Measurements from ENCODE around the gene ZNHIT6.

Gene ZNHIT6

DNA sequence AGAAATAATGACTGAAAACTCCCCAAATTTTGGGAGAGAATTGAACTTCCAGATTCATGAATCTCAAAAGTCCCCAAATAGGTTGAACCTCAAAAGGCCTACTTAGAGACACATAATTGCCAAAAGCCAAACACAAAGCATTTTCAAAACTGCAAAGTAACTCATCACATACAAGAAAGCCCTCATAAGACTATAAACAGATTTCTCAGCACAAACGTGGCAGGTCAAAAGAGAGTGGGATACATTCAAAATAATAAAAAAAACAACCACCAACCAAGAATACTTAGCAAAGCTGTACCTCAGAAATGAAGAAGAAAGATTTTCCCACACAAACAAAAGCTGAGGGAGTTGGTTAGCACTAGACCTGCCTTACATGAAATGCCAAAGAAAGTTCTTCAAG lies 69.8 kb downstream of the ZNHIT6 start (continued):
- TF ChIP-seq TOX (CRISPR knock-in tag; IDR thresholded peaks at IDR 0.05; ENCODE audit: borderline replicate concordance) (no peak), ZNF8 (CRISPR knock-in tag; IDR thresholded peaks at IDR 0.05) (no peak), ZNF70 (CRISPR knock-in tag; IDR thresholded peaks at IDR 0.05) (no peak), ZFP30 (CRISPR knock-in tag; IDR thresholded peaks at IDR 0.05) (no peak)

DNA sequence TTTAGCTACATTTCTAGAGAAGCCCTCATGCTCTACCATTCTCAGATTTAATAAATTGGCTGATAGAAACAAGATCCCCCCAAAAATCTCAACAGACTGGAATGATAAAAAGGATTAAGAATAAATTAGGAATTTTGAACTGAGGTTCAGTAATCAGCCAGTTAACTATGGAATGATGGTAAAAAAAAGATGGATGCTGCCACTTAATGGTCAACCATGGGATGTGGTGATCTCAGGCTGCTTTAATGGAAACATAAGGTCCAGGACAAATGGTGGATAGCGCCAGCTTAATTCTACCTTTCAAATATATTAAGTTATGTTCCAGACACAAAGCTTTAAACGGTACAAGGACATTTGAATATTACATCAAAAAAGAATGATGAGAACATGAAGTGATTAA lies 77.7 kb downstream of the ZNHIT6 start:
- TF ChIP-seq CSDC2 (CRISPR knock-in tag; IDR thresholded peaks at IDR 0.05) (no peak), TCF4 (CRISPR knock-in tag; IDR thresholded peaks at IDR 0.05; ENCODE audit: borderline replicate concordance) (no peak), ZFP30 (CRISPR knock-in tag; IDR thresholded peaks at IDR 0.05) (no peak), ESRRG (CRISPR knock-in tag; IDR thresholded peaks at IDR 0.05) (no peak), TOX (CRISPR knock-in tag; IDR thresholded peaks at IDR 0.05; ENCODE audit: borderline replicate concordance) (no peak), ZC3H10 (CRISPR knock-in tag; IDR thresholded peaks at IDR 0.05) (no peak), OSR1 (CRISPR knock-in tag; IDR thresholded peaks at IDR 0.05) (no peak)
- TF ChIP-seq, protein P1, sequence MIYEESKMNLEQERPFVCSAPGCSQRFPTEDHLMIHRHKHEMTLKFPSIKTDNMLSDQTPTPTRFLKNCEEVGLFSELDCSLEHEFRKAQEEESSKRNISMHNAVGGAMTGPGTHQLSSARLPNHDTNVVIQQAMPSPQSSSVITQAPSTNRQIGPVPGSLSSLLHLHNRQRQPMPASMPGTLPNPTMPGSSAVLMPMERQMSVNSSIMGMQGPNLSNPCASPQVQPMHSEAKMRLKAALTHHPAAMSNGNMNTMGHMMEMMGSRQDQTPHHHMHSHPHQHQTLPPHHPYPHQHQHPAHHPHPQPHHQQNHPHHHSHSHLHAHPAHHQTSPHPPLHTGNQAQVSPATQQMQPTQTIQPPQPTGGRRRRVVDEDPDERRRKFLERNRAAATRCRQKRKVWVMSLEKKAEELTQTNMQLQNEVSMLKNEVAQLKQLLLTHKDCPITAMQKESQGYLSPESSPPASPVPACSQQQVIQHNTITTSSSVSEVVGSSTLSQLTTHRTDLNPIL (CRISPR knock-in tag; IDR thresholded peaks at IDR 0.05; ENCODE audit: low read depth), result no peak
- TF ChIP-seq, protein P2, sequence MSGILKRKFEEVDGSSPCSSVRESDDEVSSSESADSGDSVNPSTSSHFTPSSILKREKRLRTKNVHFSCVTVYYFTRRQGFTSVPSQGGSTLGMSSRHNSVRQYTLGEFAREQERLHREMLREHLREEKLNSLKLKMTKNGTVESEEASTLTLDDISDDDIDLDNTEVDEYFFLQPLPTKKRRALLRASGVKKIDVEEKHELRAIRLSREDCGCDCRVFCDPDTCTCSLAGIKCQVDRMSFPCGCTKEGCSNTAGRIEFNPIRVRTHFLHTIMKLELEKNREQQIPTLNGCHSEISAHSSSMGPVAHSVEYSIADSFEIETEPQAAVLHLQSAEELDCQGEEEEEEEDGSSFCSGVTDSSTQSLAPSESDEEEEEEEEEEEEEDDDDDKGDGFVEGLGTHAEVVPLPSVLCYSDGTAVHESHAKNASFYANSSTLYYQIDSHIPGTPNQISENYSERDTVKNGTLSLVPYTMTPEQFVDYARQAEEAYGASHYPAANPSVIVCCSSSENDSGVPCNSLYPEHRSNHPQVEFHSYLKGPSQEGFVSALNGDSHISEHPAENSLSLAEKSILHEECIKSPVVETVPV (CRISPR knock-in tag; IDR thresholded peaks at IDR 0.05), result no peak
- ATAC-seq, result no peak

DNA sequence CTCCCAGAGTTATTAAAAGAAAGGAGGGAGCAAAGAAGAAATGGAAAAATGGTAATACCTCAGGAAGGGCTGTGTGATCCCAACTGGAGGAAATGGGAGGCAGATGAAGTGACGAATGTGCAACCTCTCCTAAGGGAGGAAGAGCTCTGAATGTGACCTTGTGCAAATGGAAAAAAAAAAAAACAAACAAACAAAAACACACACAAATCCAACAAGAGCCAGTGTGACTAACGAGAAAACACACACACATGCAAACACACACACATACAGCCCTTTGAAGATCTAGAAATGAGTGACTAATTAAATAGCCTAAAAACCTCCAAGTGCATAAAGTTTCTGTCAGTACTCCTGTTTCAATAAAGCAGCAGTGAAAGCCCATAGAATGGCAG lies 78.7 kb downstream of the ZNHIT6 start:
- ATAC-seq, result no peak
- TF ChIP-seq, protein P2 (CRISPR knock-in tag; IDR thresholded peaks at IDR 0.05), result no peak
- TF ChIP-seq ZNF565 (CRISPR knock-in tag; conservative IDR thresholded peaks at IDR 0.05; ENCODE audit: low read depth), result no peak
- TF ChIP-seq, protein P3, sequence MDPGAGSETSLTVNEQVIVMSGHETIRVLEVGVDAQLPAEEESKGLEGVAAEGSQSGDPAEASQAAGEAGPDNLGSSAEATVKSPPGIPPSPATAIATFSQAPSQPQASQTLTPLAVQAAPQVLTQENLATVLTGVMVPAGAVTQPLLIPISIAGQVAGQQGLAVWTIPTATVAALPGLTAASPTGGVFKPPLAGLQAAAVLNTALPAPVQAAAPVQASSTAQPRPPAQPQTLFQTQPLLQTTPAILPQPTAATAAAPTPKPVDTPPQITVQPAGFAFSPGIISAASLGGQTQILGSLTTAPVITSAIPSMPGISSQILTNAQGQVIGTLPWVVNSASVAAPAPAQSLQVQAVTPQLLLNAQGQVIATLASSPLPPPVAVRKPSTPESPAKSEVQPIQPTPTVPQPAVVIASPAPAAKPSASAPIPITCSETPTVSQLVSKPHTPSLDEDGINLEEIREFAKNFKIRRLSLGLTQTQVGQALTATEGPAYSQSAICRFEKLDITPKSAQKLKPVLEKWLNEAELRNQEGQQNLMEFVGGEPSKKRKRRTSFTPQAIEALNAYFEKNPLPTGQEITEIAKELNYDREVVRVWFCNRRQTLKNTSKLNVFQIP (CRISPR knock-in tag; IDR thresholded peaks at IDR 0.05; ENCODE audit: borderline replicate concordance, low read depth), result no peak
- no peak for TF ChIP-seq CSDC2 (CRISPR knock-in tag; IDR thresholded peaks at IDR 0.05)
- TF ChIP-seq OSR1 (CRISPR knock-in tag; IDR thresholded peaks at IDR 0.05), result no peak

DNA sequence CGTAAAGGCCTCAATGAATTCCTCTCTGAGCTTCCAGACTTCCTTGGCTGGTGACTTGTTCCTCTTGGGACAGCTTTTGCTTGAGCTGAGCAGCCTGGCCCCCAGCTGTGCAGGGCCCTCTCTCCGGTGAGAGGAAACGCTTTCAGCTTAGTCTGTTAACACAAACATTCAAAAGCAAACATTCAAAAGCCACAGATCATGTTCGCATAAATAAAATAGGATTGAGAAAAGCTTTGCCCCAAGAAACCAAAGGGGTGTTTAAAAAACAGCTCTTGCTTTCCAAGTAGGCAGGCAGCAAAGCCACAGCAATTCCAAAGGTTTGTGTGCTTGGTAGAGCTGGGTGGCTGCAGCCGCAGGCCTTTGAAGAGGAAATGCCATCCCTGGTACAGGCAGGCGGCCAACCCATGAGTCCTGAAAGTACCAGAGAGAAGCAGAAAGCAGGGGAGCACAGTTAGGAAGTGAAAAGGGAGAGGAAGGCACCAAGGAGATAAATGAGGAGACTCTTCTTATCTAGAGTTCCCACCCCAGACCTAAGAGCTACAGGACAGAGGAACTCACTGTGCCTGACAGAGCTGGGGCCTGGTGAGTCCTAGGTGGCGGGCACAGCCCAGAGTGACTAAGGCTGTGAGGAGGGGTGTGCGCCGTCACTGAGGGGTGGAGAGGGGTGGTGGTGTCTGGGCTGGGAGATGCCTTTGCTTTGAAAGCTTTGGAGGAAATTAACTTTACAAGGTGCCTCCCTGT lies 79.3 kb downstream of the ZNHIT6 start:
- peak; percentile 94 for ATAC-seq
- TF ChIP-seq ISL1 (CRISPR knock-in tag; IDR thresholded peaks at IDR 0.05) (no peak), ZC3H10 (CRISPR knock-in tag; IDR thresholded peaks at IDR 0.05) (no peak), GLIS3 (CRISPR knock-in tag; IDR thresholded peaks at IDR 0.05) (no peak), ZFP3 (CRISPR knock-in tag; IDR thresholded peaks at IDR 0.05) (no peak), ZNF70 (CRISPR knock-in tag; IDR thresholded peaks at IDR 0.05) (no peak), PPARA (CRISPR knock-in tag; IDR thresholded peaks at IDR 0.05; ENCODE audit: borderline replicate concordance) (no peak), ZNF8 (CRISPR knock-in tag; IDR thresholded peaks at IDR 0.05) (no peak), ARNTL (CRISPR knock-in tag; IDR thresholded peaks at IDR 0.05; ENCODE audit: borderline replicate concordance, low read depth) (no peak), SNAI2 (CRISPR knock-in tag; IDR thresholded peaks at IDR 0.05) (no peak)

DNA sequence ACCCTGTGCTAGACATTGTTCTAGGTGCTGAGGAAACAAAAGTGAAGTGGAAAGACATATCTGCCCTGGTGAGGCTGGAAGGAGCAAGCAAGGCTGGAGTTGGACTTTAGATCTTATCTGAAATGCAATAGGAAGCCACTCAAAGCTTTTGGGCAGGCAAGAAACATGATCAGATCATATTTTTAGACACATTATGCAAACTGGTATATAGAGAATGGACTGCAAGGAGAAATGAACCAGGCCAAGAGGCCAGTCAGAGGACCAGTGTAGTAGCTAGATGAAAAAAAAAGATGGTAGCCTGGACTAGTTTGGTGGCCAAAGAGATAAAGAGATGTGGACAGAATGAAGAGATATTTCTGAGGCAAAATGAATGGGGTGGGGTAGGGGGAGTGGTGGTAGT lies 81.4 kb downstream of the ZNHIT6 start:
- ATAC-seq, result no peak
- TF ChIP-seq ZNF565 (CRISPR knock-in tag; conservative IDR thresholded peaks at IDR 0.05; ENCODE audit: low read depth) (no peak), ESRRG (CRISPR knock-in tag; IDR thresholded peaks at IDR 0.05) (no peak), RARB (CRISPR knock-in tag; IDR thresholded peaks at IDR 0.05) (no peak), OSR1 (CRISPR knock-in tag; IDR thresholded peaks at IDR 0.05) (no peak), ZFP3 (CRISPR knock-in tag; IDR thresholded peaks at IDR 0.05) (no peak), ISL1 (CRISPR knock-in tag; IDR thresholded peaks at IDR 0.05) (no peak), ZNF70 (CRISPR knock-in tag; IDR thresholded peaks at IDR 0.05) (no peak), CSDC2 (CRISPR knock-in tag; IDR thresholded peaks at IDR 0.05) (no peak), TCF4 (CRISPR knock-in tag; IDR thresholded peaks at IDR 0.05; ENCODE audit: borderline replicate concordance) (no peak), PPARA (CRISPR knock-in tag; IDR thresholded peaks at IDR 0.05; ENCODE audit: borderline replicate concordance) (no peak)
- TF ChIP-seq, protein P4, sequence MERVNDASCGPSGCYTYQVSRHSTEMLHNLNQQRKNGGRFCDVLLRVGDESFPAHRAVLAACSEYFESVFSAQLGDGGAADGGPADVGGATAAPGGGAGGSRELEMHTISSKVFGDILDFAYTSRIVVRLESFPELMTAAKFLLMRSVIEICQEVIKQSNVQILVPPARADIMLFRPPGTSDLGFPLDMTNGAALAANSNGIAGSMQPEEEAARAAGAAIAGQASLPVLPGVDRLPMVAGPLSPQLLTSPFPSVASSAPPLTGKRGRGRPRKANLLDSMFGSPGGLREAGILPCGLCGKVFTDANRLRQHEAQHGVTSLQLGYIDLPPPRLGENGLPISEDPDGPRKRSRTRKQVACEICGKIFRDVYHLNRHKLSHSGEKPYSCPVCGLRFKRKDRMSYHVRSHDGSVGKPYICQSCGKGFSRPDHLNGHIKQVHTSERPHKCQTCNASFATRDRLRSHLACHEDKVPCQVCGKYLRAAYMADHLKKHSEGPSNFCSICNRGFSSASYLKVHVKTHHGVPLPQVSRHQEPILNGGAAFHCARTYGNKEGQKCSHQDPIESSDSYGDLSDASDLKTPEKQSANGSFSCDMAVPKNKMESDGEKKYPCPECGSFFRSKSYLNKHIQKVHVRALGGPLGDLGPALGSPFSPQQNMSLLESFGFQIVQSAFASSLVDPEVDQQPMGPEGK (CRISPR knock-in tag; IDR thresholded peaks at IDR 0.05; ENCODE audit: borderline replicate concordance), result no peak
- TF ChIP-seq, protein P5, sequence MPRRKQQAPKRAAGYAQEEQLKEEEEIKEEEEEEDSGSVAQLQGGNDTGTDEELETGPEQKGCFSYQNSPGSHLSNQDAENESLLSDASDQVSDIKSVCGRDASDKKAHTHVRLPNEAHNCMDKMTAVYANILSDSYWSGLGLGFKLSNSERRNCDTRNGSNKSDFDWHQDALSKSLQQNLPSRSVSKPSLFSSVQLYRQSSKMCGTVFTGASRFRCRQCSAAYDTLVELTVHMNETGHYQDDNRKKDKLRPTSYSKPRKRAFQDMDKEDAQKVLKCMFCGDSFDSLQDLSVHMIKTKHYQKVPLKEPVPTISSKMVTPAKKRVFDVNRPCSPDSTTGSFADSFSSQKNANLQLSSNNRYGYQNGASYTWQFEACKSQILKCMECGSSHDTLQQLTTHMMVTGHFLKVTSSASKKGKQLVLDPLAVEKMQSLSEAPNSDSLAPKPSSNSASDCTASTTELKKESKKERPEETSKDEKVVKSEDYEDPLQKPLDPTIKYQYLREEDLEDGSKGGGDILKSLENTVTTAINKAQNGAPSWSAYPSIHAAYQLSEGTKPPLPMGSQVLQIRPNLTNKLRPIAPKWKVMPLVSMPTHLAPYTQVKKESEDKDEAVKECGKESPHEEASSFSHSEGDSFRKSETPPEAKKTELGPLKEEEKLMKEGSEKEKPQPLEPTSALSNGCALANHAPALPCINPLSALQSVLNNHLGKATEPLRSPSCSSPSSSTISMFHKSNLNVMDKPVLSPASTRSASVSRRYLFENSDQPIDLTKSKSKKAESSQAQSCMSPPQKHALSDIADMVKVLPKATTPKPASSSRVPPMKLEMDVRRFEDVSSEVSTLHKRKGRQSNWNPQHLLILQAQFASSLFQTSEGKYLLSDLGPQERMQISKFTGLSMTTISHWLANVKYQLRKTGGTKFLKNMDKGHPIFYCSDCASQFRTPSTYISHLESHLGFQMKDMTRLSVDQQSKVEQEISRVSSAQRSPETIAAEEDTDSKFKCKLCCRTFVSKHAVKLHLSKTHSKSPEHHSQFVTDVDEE (CRISPR knock-in tag; IDR thresholded peaks at IDR 0.05), result no peak
